Vagina (tissue), 2 donors: ENCODE measurements around the gene NCAM2. TPM values are rescaled to one million over a fixed set of nuclear protein-coding genes. Genes with fewer than 3 reads are reported as not detected.

Experiments used
- DNase-seq, 2 donors: peaks; one replicate each; pipeline ENCODE4 v3.0.0-alpha.2; 2017; ENCODE audit errors: extremely low spot score in 2 of 2
- H3K27ac ChIP-seq: fragments of 200-600 bp; sonication (generic); one replicate; pipeline ENCODE4 v1.5.1; 2019
- H3K27me3 ChIP-seq: fragments of 200-600 bp; sonication (generic); one replicate; pipeline ENCODE4 v1.5.1; 2019
- H3K36me3 ChIP-seq, 2 donors: fragments of 200-600 bp; sonication (generic); one replicate each; pipeline ENCODE4 v1.5.1; 2017 to 2019
- H3K4me1 ChIP-seq: fragments of 200-600 bp; sonication (generic); one replicate; pipeline ENCODE4 v1.5.1; 2019
- H3K4me3 ChIP-seq, 2 donors: fragments of 200-600 bp; sonication (generic); 1 replicate in 1 of 2; 2 replicates in 1 of 2; pipeline ENCODE4 v1.5.1; 2016 to 2019
- H3K9me3 ChIP-seq: fragments of 200-600 bp; sonication (generic); one replicate; pipeline ENCODE4 v1.5.1; 2019
- POLR2A ChIP-seq, 2 donors: fragments of 450-650 bp; IDR thresholded peaks; one replicate each; pipeline ENCODE4 v1.6.1; 2017; ENCODE audit warnings: antibody characterized with exemption in 2 of 2, mild to moderate bottlenecking in 2 of 2, moderate library complexity in 2 of 2
- POLR2AphosphoS5 ChIP-seq, 2 donors: sonication (generic); formaldehyde crosslinking; IDR thresholded peaks; one replicate each; pipeline ENCODE4 v1.9.0; 2017; ENCODE audit warnings: antibody characterized with exemption in 2 of 2, mild to moderate bottlenecking in 2 of 2, low read depth in 1 of 2; ENCODE audit not compliant: insufficient read depth in 1 of 2
- intact Hi-C: fragments of 100-400 bp; cut with DNase I; formaldehyde crosslinking; loops from one replicate; pipeline ENCODE4 v1.15.1; 2023
- total RNA-seq: library from RNA; depleted of rRNA; stranded (reverse); fragments of >200 nt; gene quantifications from one replicate; pipeline ENCODE4 v1.2.3, GENCODE V29; 2016
- TF ChIP-seq, protein P1 (sequence below), 3 experiments: fragments of 450-650 bp in 2 of 3; fragments of 200-600 bp in 1 of 3; sonication (generic) in 1 of 3; IDR thresholded peaks; one replicate each; pipeline ENCODE4 v1.5.1; 2017 to 2019; ENCODE audit warnings: antibody characterized with exemption in 3 of 3, mild to moderate bottlenecking in 2 of 3, moderate library complexity in 2 of 3

The NCAM2 gene
- total RNA-seq, 1 donor from 2014 or later = 4.7 TPM

- no peak for DNase-seq
- Histone ChIP-seq H3K9me3 (no peaks in the 10 kb centered on the region), H3K4me1 (no peaks in the 10 kb centered on the region), H3K36me3 (no peaks in the 10 kb centered on the region), H3K27me3 (no peaks in the 10 kb centered on the region), H3K27ac (no peak overlapping the region), H3K4me3 (no peak overlapping the region)
- TF ChIP-seq POLR2AphosphoS5 (IDR thresholded peaks at IDR 0.05; ENCODE audit: insufficient read depth in 1 of 2, low read depth in 1 of 2) (no peak), POLR2A (IDR thresholded peaks at IDR 0.05) (no peak)
- TF ChIP-seq, protein P1, sequence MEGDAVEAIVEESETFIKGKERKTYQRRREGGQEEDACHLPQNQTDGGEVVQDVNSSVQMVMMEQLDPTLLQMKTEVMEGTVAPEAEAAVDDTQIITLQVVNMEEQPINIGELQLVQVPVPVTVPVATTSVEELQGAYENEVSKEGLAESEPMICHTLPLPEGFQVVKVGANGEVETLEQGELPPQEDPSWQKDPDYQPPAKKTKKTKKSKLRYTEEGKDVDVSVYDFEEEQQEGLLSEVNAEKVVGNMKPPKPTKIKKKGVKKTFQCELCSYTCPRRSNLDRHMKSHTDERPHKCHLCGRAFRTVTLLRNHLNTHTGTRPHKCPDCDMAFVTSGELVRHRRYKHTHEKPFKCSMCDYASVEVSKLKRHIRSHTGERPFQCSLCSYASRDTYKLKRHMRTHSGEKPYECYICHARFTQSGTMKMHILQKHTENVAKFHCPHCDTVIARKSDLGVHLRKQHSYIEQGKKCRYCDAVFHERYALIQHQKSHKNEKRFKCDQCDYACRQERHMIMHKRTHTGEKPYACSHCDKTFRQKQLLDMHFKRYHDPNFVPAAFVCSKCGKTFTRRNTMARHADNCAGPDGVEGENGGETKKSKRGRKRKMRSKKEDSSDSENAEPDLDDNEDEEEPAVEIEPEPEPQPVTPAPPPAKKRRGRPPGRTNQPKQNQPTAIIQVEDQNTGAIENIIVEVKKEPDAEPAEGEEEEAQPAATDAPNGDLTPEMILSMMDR (IDR thresholded peaks at IDR 0.05) = no peak
- intact Hi-C loops = no loop called here
These were observed 176.5 kb downstream of the NCAM2 start for GRCh38 chr21:21174676-21175075.

GRCh38 chr21:21175798-21176334 lies 177.7 kb downstream of the NCAM2 start:
- intact Hi-C loops = no loop called here
- no peak overlapping the region for H3K4me3 ChIP-seq
- H3K9me3 ChIP-seq = no peaks in the 10 kb centered on the region
- no peaks in the 10 kb centered on the region for H3K4me1 ChIP-seq
- no peaks in the 10 kb centered on the region for H3K36me3 ChIP-seq
- no peaks in the 10 kb centered on the region for H3K27me3 ChIP-seq
- no peak for TF ChIP-seq POLR2A (IDR thresholded peaks at IDR 0.05)
- TF ChIP-seq, protein P1 (IDR thresholded peaks at IDR 0.05) = no peak
- TF ChIP-seq POLR2AphosphoS5 (IDR thresholded peaks at IDR 0.05; ENCODE audit: insufficient read depth in 1 of 2, low read depth in 1 of 2) = no peak
- H3K27ac ChIP-seq = no peak overlapping the region
- no peak for DNase-seq

DNA sequence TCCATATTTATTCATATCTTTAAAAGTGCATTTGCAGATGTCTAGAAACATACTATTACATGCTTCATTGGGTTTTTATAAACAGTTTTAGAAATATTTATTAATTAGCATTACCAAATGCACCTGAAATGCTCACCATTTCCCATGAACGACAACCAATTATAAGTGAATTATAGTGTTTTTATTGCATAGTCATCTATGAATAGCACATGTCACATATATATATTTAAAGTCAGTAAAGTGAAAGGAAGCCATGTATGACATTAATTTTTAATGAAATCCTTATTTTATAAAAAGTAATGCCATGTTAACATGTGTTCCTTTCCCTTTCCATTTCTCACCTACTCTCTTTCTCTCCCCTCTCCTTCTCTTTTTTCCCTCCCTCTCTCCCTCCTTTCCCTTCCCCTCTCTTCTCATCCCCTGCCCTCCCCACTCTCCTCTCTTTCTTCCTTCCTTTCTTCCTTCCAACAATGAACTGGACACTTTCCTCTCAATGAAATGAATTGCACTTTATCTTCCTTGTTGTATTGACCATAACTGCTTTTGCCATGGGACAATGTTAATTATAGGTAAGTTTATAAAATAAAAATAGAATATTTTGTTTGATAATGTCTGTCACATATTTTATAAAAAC lies 179.3 kb downstream of the NCAM2 start:
- H3K4me1 ChIP-seq = no peaks in the 10 kb centered on the region
- H3K4me3 ChIP-seq = no peak overlapping the region
- H3K9me3 ChIP-seq = no peaks in the 10 kb centered on the region
- TF ChIP-seq POLR2AphosphoS5 (IDR thresholded peaks at IDR 0.05; ENCODE audit: insufficient read depth in 1 of 2, low read depth in 1 of 2) (no peak), POLR2A (IDR thresholded peaks at IDR 0.05) (no peak)
- TF ChIP-seq, protein P1 (IDR thresholded peaks at IDR 0.05) = no peak
- DNase-seq = no peak
- H3K27ac ChIP-seq = no peak overlapping the region
- no peaks in the 10 kb centered on the region for H3K27me3 ChIP-seq
- no peaks in the 10 kb centered on the region for H3K36me3 ChIP-seq
- intact Hi-C loops = no loop called here

- TF ChIP-seq POLR2AphosphoS5 (IDR thresholded peaks at IDR 0.05; ENCODE audit: insufficient read depth in 1 of 2, low read depth in 1 of 2) = no peak
- TF ChIP-seq POLR2A (IDR thresholded peaks at IDR 0.05) = no peak
- TF ChIP-seq, protein P1 (IDR thresholded peaks at IDR 0.05) = no peak
- Histone ChIP-seq H3K36me3 (no peaks in the 10 kb centered on the region), H3K4me3 (no peak overlapping the region), H3K27me3 (no peaks in the 10 kb centered on the region), H3K9me3 (no peaks in the 10 kb centered on the region), H3K27ac (no peak overlapping the region), H3K4me1 (no peaks in the 10 kb centered on the region)
- DNase-seq = no peak
- intact Hi-C loops = no loop called here
These were observed 181.6 kb downstream of the NCAM2 start for GRCh38 chr21:21179619-21180298.
